HL-60 (cell line): ENCODE measurements around the gene PRRC2B.
A peak's percentile ranks its signal among the peaks of the same experiment; 100 is the strongest.

Experiments
- DNase-seq, 2 experiments: peaks; one replicate each; pipeline ENCODE4 v3.0.0-alpha.2; 2010 to 2020; ENCODE audit warnings: low read depth in 1 of 2, low spot score in 1 of 2
- H3K27ac ChIP-seq: fragments of 250-450 bp; sonication (Bioruptor Pico); replicated peaks from 2 replicates; pipeline ENCODE4 v1.5.1; 2020; ENCODE audit warnings: mild to moderate bottlenecking, moderate library complexity
- H3K27me3 ChIP-seq: fragments of 250-450 bp; sonication (Bioruptor Pico); 2 replicates; pipeline ENCODE4 v1.5.1; 2021; ENCODE audit warnings: mild to moderate bottlenecking, moderate library complexity; ENCODE audit not compliant: insufficient read depth, poor library complexity, severe bottlenecking
- H3K4me3 ChIP-seq: replicated peaks from 2 replicates; pipeline ENCODE4 v1.5.1; 2011; ENCODE audit warnings: mild to moderate bottlenecking, control low read depth, low read length; ENCODE audit not compliant: insufficient read depth
- CTCF ChIP-seq: IDR thresholded peaks from one replicate; pipeline ENCODE4 v1.5.1; 2011; ENCODE audit warnings: low read length, control low read depth, inconsistent platforms; ENCODE audit not compliant: insufficient read depth
- GABPA ChIP-seq: IDR thresholded peaks from 2 replicates; pipeline ENCODE4 v1.6.1; 2012; ENCODE audit warnings: low read depth
- POLR2AphosphoS5 ChIP-seq: IDR thresholded peaks from 2 replicates; pipeline ENCODE4 v1.6.1; 2012; ENCODE audit warnings: low read depth
- REST ChIP-seq: IDR thresholded peaks from 2 replicates; pipeline ENCODE4 v1.6.1; 2012; ENCODE audit warnings: low read depth; ENCODE audit not compliant: insufficient replicate concordance
- SPI1 ChIP-seq: IDR thresholded peaks from 2 replicates; pipeline ENCODE4 v1.6.1; 2012; ENCODE audit warnings: low read depth, mild to moderate bottlenecking, borderline replicate concordance

PRRC2B gene

GRCh38 chr9:131398204-131398603 is 4.3 kb downstream of the PRRC2B start:
- peak in 1 of 2 experiments; percentile 89 for DNase-seq
- H3K27me3 ChIP-seq = no peaks in the 10 kb centered on the region
- peak; percentile 98 for TF ChIP-seq POLR2AphosphoS5
- no peak for TF ChIP-seq REST
- peak; percentile 85; the same call in 1 of the 2 replicates for TF ChIP-seq SPI1
- peak; percentile 70 for TF ChIP-seq GABPA
- no peak overlapping the region for H3K27ac ChIP-seq
- H3K4me3 ChIP-seq = no peak overlapping the region

- no peaks in the 10 kb centered on the region for H3K27me3 ChIP-seq
- no peak overlapping the region for H3K4me3 ChIP-seq
- no peak overlapping the region for H3K27ac ChIP-seq
- no peak for DNase-seq
- no peak for TF ChIP-seq CTCF
- TF ChIP-seq SPI1 = no peak
- no peak for TF ChIP-seq REST
- TF ChIP-seq POLR2AphosphoS5 = no peak
- no peak for TF ChIP-seq GABPA
Measured at GRCh38 chr9:131399972-131400371, 6.1 kb downstream of the PRRC2B start.

- TF ChIP-seq GABPA = no peak
- no peak for TF ChIP-seq POLR2AphosphoS5
- TF ChIP-seq SPI1 = no peak
- TF ChIP-seq CTCF = no peak
- TF ChIP-seq REST = no peak
- no peak overlapping the region for H3K27ac ChIP-seq
- H3K27me3 ChIP-seq = no peaks in the 10 kb centered on the region
- H3K4me3 ChIP-seq = no peak overlapping the region
- no peak for DNase-seq
Measured at GRCh38 chr9:131400627-131401026, 6.7 kb downstream of the PRRC2B start.
